ENCODE data around the gene GALNS. TPM values are rescaled to one million over a fixed set of nuclear protein-coding genes. Genes with fewer than 3 reads are reported as not detected.
"Not testable (repeated sequence)": the region's sequence is repeated elsewhere in the genome, so short reads cannot be mapped to it uniquely, and the experiment has no call there.

The GALNS gene
- polyA plus RNA-seq, 4 donors = 21.3 to 23.4 (median 22.7) TPM

GRCh38 chr16:88790312-88791211, 66.2 kb downstream of the GALNS start:
- DNase-seq (ENCODE audit: low read depth in 4 of 4, low spot score in 3 of 4) = no peak

- no peak for DNase-seq (ENCODE audit: low read depth in 4 of 4, low spot score in 3 of 4)
Observed at GRCh38 chr16:88789594-88789993, 67.2 kb downstream of the GALNS start.

GRCh38 chr16:88788749-88789148, 68.0 kb downstream of the GALNS start:
- DNase-seq (ENCODE audit: low read depth in 4 of 4, low spot score in 3 of 4) = not testable (repeated sequence)

- DNase-seq (ENCODE audit: low read depth in 4 of 4, low spot score in 3 of 4) = no peak
Observed at GRCh38 chr16:88787579-88788314, 69.0 kb downstream of the GALNS start.

GRCh38 chr16:88785106-88785924, 71.4 kb downstream of the GALNS start, which contains the start of gene PIEZO1:
PIEZO1 (minus strand) TSS chr16:88785220; CDS start chr16:88784964, 256 bp downstream.
- no peak for DNase-seq (ENCODE audit: low read depth in 4 of 4, low spot score in 3 of 4)

GRCh38 chr16:88784856-88785105, 72.0 kb downstream of the GALNS start:
- DNase-seq (ENCODE audit: low read depth in 4 of 4, low spot score in 3 of 4) = no peak

- no peak for DNase-seq (ENCODE audit: low read depth in 4 of 4, low spot score in 3 of 4)
Observed at GRCh38 chr16:88784074-88784855, 72.5 kb downstream of the GALNS start.

- no peak for DNase-seq (ENCODE audit: low read depth in 4 of 4, low spot score in 3 of 4)
Observed at GRCh38 chr16:88783391-88784073, 73.2 kb downstream of the GALNS start.

- no peak for DNase-seq (ENCODE audit: low read depth in 4 of 4, low spot score in 3 of 4)
Observed at GRCh38 chr16:88782454-88783390, 74.0 kb downstream of the GALNS start.

GRCh38 chr16:88781140-88782077, 75.3 kb downstream of the GALNS start:
- no peak for DNase-seq (ENCODE audit: low read depth in 4 of 4, low spot score in 3 of 4)

GRCh38 chr16:88780142-88781062, 76.3 kb downstream of the GALNS start:
- no peak for DNase-seq (ENCODE audit: low read depth in 4 of 4, low spot score in 3 of 4)

GRCh38 chr16:88779406-88780141, 77.2 kb downstream of the GALNS start:
- no peak for DNase-seq (ENCODE audit: low read depth in 4 of 4, low spot score in 3 of 4)

GRCh38 chr16:88778541-88779065, 78.1 kb downstream of the GALNS start:
- DNase-seq (ENCODE audit: low read depth in 4 of 4, low spot score in 3 of 4) = no peak

GRCh38 chr16:88778271-88778525, 78.5 kb downstream of the GALNS start:
- no peak for DNase-seq (ENCODE audit: low read depth in 4 of 4, low spot score in 3 of 4)

GRCh38 chr16:88777471-88778270, 79.1 kb downstream of the GALNS start:
- no peak for DNase-seq (ENCODE audit: low read depth in 4 of 4, low spot score in 3 of 4)
